DOHH2 (cell line): ENCODE data around the gene TBX4.

Experiments
- EZH2phosphoT487 ChIP-seq: fragments of 200-600 bp; sonication (generic); IDR thresholded peaks from 2 replicates; pipeline ENCODE4 v1.6.1; 2017; ENCODE audit warnings: borderline replicate concordance, mild to moderate bottlenecking, antibody characterized with exemption, low read length, moderate library complexity, mixed read lengths
- TF ChIP-seq, protein P1 (sequence below): fragments of 200-600 bp; sonication (generic); IDR thresholded peaks from one replicate; pipeline ENCODE4 v1.5.1; 2014; ENCODE audit warnings: antibody characterized with exemption, mild to moderate bottlenecking, low read depth, low read length; ENCODE audit not compliant: poor library complexity, severe bottlenecking

DNA sequence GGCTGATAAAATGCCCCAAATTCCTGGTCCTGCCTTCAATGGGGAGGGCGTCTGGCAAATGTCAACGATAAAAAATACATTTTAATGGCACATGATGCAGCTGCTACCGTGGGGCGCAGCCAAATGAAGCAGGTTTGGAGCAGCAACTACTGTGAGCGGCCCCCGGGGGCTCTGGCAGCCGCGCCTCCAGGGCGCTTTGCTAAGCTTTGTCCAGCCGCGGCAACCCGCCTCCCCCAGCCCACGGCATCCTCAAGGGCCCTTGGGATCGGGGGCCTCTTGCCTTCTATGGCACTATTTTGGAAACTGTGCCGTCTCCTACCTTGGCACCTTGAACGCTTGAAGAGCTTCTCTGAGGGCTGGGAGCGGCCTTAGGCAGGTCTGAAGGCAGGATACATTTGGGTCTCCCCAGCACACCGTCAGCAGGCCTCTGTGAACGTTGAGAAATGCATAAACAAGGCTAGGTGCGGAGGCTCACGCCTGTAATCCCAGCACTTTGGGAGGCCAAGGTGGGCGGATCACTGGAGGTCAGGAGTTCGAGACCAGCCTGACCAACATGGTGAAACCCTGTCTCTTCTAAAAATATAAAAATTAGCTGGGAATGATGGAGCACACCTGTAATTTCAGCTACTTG lies 25.1 kb downstream of the TBX4 start:
- TF ChIP-seq, protein P1, sequence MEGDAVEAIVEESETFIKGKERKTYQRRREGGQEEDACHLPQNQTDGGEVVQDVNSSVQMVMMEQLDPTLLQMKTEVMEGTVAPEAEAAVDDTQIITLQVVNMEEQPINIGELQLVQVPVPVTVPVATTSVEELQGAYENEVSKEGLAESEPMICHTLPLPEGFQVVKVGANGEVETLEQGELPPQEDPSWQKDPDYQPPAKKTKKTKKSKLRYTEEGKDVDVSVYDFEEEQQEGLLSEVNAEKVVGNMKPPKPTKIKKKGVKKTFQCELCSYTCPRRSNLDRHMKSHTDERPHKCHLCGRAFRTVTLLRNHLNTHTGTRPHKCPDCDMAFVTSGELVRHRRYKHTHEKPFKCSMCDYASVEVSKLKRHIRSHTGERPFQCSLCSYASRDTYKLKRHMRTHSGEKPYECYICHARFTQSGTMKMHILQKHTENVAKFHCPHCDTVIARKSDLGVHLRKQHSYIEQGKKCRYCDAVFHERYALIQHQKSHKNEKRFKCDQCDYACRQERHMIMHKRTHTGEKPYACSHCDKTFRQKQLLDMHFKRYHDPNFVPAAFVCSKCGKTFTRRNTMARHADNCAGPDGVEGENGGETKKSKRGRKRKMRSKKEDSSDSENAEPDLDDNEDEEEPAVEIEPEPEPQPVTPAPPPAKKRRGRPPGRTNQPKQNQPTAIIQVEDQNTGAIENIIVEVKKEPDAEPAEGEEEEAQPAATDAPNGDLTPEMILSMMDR: no peak
- TF ChIP-seq EZH2phosphoT487: no peak
